ENCODE measurements around the gene SLC37A1. TPM values are rescaled to one million over a fixed set of nuclear protein-coding genes. Genes with fewer than 3 reads are reported as not detected.

The SLC37A1 gene
- total RNA-seq, 1 donor from 2014 or later = 24.8 TPM

DNA sequence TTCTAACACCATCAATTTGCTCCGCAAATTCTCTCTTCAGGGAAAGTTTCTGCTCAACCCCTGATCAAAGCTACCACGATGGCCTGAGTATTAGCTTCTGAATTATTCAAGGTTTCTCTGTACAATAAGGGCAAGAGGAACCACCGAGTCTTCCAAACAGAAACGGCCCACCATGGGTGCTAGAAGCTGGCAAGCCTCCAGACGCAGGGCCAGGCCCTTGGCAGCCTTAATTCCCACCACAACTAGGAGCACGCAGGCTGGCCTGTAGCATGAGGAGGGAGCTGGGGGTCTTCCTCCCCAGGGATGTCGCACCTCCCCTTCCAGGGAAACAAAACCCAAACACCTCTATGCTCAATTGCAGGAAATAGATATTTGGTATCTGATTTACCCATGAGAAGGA, 28.7 kb upstream of the SLC37A1 start:
- H3K4me1 Mint-ChIP-seq (ENCODE audit: unreplicated experiment) = no peaks in the 10 kb centered on the region
- H3K9me3 Mint-ChIP-seq = no peaks in the 10 kb centered on the region
- H3K36me3 Mint-ChIP-seq = no peaks in the 10 kb centered on the region
- no peak overlapping the region for H3K27ac Mint-ChIP-seq
- TF ChIP-seq, protein P1, sequence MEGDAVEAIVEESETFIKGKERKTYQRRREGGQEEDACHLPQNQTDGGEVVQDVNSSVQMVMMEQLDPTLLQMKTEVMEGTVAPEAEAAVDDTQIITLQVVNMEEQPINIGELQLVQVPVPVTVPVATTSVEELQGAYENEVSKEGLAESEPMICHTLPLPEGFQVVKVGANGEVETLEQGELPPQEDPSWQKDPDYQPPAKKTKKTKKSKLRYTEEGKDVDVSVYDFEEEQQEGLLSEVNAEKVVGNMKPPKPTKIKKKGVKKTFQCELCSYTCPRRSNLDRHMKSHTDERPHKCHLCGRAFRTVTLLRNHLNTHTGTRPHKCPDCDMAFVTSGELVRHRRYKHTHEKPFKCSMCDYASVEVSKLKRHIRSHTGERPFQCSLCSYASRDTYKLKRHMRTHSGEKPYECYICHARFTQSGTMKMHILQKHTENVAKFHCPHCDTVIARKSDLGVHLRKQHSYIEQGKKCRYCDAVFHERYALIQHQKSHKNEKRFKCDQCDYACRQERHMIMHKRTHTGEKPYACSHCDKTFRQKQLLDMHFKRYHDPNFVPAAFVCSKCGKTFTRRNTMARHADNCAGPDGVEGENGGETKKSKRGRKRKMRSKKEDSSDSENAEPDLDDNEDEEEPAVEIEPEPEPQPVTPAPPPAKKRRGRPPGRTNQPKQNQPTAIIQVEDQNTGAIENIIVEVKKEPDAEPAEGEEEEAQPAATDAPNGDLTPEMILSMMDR (conservative IDR thresholded peaks at IDR 0.05) = no peak
- H3K4me3 Mint-ChIP-seq = no peak overlapping the region
- H3K27me3 Mint-ChIP-seq = peaks cover 8% of the 10 kb centered on the region
- peak; percentile 39 for DNase-seq (ENCODE audit: extremely low spot score, unreplicated experiment)

DNA sequence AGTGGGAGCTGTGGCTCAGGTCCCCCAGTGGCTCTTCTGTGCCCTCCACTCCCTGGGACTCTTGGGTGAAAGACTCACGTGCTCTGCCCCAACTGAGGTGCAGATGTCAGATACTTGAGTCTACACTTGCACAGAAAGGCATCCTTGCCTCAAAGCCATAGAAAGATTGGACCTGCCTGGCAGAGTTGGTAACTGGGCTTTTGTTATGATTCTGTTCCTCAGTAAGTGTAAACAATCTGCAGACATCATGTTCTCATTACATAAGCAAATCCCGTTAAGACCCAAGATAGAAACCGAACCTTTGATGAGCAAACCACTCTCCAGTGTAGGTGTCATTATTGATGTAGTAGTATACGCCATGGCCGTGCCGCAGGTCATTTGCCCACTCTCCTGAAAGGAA, 27.6 kb upstream of the SLC37A1 start:
- Mint-ChIP-seq H3K27me3 (peaks cover 8% of the 10 kb centered on the region), H3K4me1 (ENCODE audit: unreplicated experiment) (no peaks in the 10 kb centered on the region), H3K9me3 (no peaks in the 10 kb centered on the region), H3K36me3 (no peaks in the 10 kb centered on the region), H3K4me3 (no peak overlapping the region), H3K27ac (no peak overlapping the region)
- DNase-seq (ENCODE audit: extremely low spot score, unreplicated experiment) = no peak
- TF ChIP-seq, protein P1 (conservative IDR thresholded peaks at IDR 0.05) = no peak

DNA sequence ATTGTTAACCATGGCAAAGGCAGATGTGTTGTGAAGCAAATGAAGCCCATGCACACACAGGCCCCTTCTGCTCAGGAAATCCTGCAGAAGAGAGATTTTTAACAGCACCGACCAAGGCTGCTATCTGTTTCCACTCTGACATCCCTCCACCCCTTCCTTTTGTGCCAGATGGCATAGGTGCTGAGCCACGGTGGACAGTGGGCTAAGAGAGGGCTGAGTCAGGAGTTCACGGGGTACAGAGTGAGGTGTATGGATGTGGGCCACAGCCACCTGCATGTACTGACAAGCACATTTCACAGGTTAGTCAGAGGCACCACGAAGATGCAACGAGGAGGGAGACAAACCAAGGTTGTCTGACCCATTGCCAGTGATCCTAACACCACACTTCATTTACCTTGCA, 27.1 kb upstream of the SLC37A1 start:
- Mint-ChIP-seq H3K4me3 (no peak overlapping the region), H3K4me1 (ENCODE audit: unreplicated experiment) (no peaks in the 10 kb centered on the region), H3K36me3 (no peaks in the 10 kb centered on the region), H3K9me3 (no peaks in the 10 kb centered on the region), H3K27ac (no peak overlapping the region), H3K27me3 (peaks cover 8% of the 10 kb centered on the region)
- TF ChIP-seq, protein P1 (conservative IDR thresholded peaks at IDR 0.05) = no peak
- no peak for DNase-seq (ENCODE audit: extremely low spot score, unreplicated experiment)

DNA sequence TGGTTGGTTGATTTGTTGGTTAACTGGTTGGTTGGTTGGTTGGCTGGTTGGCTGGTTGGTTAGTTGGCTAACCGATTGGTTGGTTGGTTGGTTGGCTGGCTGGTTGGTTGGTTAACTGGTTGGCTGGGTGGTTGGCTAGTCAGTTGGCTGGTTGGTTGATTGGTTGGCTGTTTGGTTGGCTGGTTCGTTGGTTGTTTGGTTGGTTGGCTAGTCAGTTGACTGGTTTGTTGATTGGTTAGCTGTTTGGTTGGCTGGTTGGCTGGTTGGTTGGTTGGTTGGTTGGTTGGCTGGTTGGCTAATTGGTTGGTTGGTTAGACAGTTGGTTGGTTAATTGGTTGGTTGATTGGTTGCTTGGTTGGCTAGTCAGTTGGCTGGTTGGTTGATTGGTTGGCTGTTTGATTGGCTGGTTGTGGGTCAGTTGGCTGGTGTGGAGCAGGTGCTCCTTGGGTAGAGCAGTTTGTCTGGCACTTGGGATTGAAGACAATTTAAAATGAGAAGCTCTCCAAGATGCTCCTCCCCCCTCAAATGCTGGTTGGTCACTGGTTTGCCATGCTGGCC, 24.6 kb upstream of the SLC37A1 start:
- no peak for DNase-seq (ENCODE audit: extremely low spot score, unreplicated experiment)
- H3K4me3 Mint-ChIP-seq = no peak overlapping the region
- no peaks in the 10 kb centered on the region for H3K4me1 Mint-ChIP-seq (ENCODE audit: unreplicated experiment)
- H3K36me3 Mint-ChIP-seq = no peaks in the 10 kb centered on the region
- TF ChIP-seq, protein P1 (conservative IDR thresholded peaks at IDR 0.05) = no peak
- peaks cover 8% of the 10 kb centered on the region for H3K27me3 Mint-ChIP-seq
- H3K27ac Mint-ChIP-seq = no peak overlapping the region
- no peaks in the 10 kb centered on the region for H3K9me3 Mint-ChIP-seq

DNA sequence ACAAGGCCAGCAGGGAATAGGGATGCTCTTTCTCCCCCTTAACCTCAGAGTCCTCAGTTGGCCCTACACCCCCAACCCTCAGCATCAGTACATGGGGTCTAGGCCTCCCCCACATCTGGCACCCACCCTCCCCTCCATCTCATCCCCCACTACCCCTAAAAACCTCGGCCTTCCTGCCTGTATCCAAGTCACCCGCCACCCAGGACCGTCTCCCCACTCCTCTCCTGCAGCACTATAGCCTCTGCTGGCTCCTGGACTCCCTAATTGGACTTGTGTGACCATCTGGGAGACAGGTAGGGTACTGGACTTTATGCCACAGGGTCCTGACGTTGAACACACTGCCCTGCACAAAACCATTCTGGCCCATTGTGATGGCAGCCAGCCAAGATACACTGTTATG, 23.7 kb upstream of the SLC37A1 start:
- DNase-seq (ENCODE audit: extremely low spot score, unreplicated experiment) = no peak
- no peak overlapping the region for H3K27ac Mint-ChIP-seq
- TF ChIP-seq, protein P1 (conservative IDR thresholded peaks at IDR 0.05) = no peak
- no peaks in the 10 kb centered on the region for H3K36me3 Mint-ChIP-seq
- no peak overlapping the region for H3K4me3 Mint-ChIP-seq
- H3K4me1 Mint-ChIP-seq (ENCODE audit: unreplicated experiment) = no peaks in the 10 kb centered on the region
- peaks cover 8% of the 10 kb centered on the region for H3K27me3 Mint-ChIP-seq
- H3K9me3 Mint-ChIP-seq = no peaks in the 10 kb centered on the region

DNA sequence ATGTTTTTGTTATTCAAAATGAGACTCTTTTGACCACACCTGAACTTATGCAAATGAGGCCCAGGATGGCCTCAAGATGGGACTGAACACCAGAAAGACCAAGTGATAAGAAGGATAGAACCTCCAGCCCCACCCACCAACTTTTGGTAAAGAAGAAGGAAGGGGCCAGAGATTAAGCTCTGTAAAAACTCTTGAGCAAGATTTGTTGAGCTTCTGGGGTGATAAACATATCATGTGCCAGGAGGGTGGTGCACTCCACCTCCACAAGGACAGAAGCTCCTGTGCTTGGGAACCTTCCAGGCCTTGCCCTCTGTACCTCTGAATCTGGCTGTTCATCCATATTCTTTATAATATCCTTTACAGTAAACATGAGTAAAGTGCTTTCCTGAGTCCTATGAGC, 22.9 kb upstream of the SLC37A1 start:
- H3K27ac Mint-ChIP-seq = no peak overlapping the region
- peaks cover 2% of the 10 kb centered on the region for H3K4me1 Mint-ChIP-seq (ENCODE audit: unreplicated experiment)
- H3K9me3 Mint-ChIP-seq = no peaks in the 10 kb centered on the region
- no peaks in the 10 kb centered on the region for H3K36me3 Mint-ChIP-seq
- TF ChIP-seq, protein P1 (conservative IDR thresholded peaks at IDR 0.05) = no peak
- no peak for DNase-seq (ENCODE audit: extremely low spot score, unreplicated experiment)
- H3K27me3 Mint-ChIP-seq = peaks cover 8% of the 10 kb centered on the region
- H3K4me3 Mint-ChIP-seq = no peak overlapping the region

All from type B pancreatic cell (in vitro differentiated cells).